ENCODE results near the gene SYNGAP1. TPM values are rescaled to one million over a fixed set of nuclear protein-coding genes. Genes with fewer than 3 reads are reported as not detected.

Gene SYNGAP1
- total RNA-seq, 1 donor from 2014 or later: 56.6 TPM

- H3K27me3 Mint-ChIP-seq (ENCODE audit: insufficient read depth): no peaks in the 10 kb centered on the region
- DNase-seq (ENCODE audit: low spot score): no peak
- intact Hi-C loops (cut with micrococcal nuclease): loop anchor here (5.0 kb wide), 2 partner anchors 156 to 194 kb away; partner anchors contain the start of genes ITPR3, RPS18 and VPS52
- H3K36me3 Mint-ChIP-seq (ENCODE audit: low read depth): peaks cover 18% of the 10 kb centered on the region
- peaks cover 79% of the 10 kb centered on the region for H3K4me1 Mint-ChIP-seq (ENCODE audit: low read depth)
- no peaks in the 10 kb centered on the region for H3K9me3 Mint-ChIP-seq
- peak overlapping the region; percentile 88 for H3K27ac Mint-ChIP-seq
- peak overlapping the region; percentile 89 for H3K4me3 Mint-ChIP-seq
Measured at GRCh38 chr6:33428224-33428965, 8.5 kb downstream of the SYNGAP1 start.

DNA sequence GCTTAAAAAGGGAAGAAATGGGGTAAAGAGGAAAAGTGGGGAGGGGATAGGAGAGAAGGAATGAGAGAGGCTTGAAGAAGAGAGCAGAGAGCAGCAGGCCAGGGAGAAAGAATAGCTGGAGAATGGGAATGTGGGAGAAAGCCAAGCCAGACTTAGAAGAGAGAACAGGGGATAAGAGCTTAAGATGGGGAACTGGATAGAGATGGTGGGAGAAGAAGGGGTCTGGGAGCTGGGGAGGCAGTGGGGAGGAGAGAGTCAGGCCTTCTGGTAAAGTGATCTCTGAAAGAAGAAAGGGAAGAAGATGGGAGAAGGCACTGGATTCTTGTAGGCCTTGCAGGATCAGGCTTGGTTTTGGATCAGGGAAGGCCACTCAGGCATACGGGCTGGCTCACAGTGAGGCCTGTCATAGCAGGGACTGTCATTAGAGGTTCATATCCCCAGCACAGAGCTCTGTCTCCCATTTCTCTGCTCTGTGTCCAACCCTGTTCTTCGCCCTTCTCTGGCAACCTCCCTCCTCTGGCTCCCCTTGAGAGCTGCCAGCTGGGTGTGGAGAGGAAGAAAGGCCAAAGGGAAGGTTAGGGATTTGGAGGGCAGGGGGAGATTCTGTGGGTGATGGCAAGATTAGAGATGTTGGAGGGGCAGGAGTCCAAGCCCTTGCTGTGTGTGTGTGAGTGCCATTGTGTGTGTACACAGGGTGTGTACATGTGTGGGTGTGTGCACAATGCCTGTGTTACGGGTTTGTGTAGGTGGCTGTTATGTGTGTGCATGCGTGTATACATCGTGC is 9.3 kb downstream of the SYNGAP1 start:
- Mint-ChIP-seq H3K27ac (peak overlapping the region; percentile 88), H3K4me3 (peak overlapping the region; percentile 89), H3K36me3 (ENCODE audit: low read depth) (peaks cover 15% of the 10 kb centered on the region), H3K27me3 (ENCODE audit: insufficient read depth) (no peaks in the 10 kb centered on the region), H3K9me3 (no peaks in the 10 kb centered on the region), H3K4me1 (ENCODE audit: low read depth) (peaks cover 72% of the 10 kb centered on the region)
- DNase-seq (ENCODE audit: low spot score): no peak
- intact Hi-C loops (cut with micrococcal nuclease): loop anchor here (5.0 kb wide), 2 partner anchors 157 to 193 kb away; partner anchors contain the start of genes ITPR3, RPS18 and VPS52

- Mint-ChIP-seq H3K4me1 (ENCODE audit: low read depth) (peaks cover 66% of the 10 kb centered on the region), H3K4me3 (peak overlapping the region; percentile 89), H3K36me3 (ENCODE audit: low read depth) (peaks cover 11% of the 10 kb centered on the region), H3K27me3 (ENCODE audit: insufficient read depth) (no peaks in the 10 kb centered on the region), H3K9me3 (no peaks in the 10 kb centered on the region), H3K27ac (peak overlapping the region; percentile 88)
- DNase-seq (ENCODE audit: low spot score): no peak
- intact Hi-C loops (cut with micrococcal nuclease): loop anchor here (2.0 to 5.0 kb wide), 3 partner anchors 13 to 193 kb away; partner anchors contain the start of genes ITPR3, RPS18 and VPS52
Measured at GRCh38 chr6:33429750-33430052, 9.8 kb downstream of the SYNGAP1 start.

- intact Hi-C loops (cut with micrococcal nuclease): loop anchor here (2.0 kb wide), 1 partner anchor 14 kb away; no protein-coding TSS in a partner anchor
Measured at GRCh38 chr6:33430334-33430733, 10.5 kb downstream of the SYNGAP1 start.

DNA sequence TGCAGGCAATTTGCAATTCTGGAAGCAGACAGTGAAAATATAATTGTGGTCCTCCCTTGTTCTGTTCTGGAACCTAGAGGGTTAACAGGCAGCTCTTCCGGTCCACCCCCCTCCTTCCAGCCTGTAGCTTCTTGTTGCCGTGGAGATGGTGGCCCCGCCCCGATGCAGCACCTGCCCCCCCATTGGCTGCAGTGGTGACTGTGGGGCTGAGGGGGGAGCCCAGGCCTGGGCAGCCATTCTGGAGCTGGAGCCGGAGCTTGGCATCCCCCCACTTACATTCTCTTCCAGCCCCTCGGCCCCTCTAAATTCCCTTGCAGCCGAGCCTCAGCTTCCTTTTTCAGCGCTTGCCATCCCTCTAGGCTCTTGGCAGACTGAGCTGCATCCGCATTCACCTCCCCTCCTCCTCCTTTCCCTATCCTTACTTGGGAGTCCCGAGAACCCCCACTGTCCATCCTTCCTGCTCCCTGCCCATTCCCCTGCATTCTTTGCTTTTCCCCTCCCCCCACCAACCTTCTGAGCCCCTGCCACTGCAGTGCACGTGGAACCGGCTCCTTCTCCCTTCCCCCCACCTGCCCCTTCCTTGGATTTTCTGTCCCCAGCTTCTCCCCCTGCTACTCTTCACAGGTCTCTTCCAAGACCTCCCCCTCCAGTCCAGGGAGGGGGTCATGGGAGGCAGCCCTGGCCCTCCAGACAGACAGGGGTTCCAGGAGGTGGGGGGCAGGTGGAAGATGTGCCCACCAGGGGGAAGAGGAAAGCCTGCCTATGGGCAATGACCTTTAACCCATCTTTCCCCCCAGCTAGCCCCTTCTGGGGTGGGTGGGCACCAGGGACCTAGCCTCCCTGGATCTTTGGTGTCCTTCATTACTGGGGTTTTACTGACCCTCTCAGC is 11.4 kb downstream of the SYNGAP1 start:
- peak overlapping the region; percentile 88 for H3K27ac Mint-ChIP-seq

More at GRCh38 chr6:33430334-33430733, 10.5 kb downstream of the SYNGAP1 start:
- H3K4me1 Mint-ChIP-seq (ENCODE audit: low read depth): peaks cover 60% of the 10 kb centered on the region
- no peak for DNase-seq (ENCODE audit: low spot score)
- H3K27me3 Mint-ChIP-seq (ENCODE audit: insufficient read depth): no peaks in the 10 kb centered on the region
- H3K4me3 Mint-ChIP-seq: peak overlapping the region; percentile 89
- peak overlapping the region; percentile 88 for H3K27ac Mint-ChIP-seq
- H3K36me3 Mint-ChIP-seq (ENCODE audit: low read depth): peaks cover 14% of the 10 kb centered on the region
- no peaks in the 10 kb centered on the region for H3K9me3 Mint-ChIP-seq

DNA sequence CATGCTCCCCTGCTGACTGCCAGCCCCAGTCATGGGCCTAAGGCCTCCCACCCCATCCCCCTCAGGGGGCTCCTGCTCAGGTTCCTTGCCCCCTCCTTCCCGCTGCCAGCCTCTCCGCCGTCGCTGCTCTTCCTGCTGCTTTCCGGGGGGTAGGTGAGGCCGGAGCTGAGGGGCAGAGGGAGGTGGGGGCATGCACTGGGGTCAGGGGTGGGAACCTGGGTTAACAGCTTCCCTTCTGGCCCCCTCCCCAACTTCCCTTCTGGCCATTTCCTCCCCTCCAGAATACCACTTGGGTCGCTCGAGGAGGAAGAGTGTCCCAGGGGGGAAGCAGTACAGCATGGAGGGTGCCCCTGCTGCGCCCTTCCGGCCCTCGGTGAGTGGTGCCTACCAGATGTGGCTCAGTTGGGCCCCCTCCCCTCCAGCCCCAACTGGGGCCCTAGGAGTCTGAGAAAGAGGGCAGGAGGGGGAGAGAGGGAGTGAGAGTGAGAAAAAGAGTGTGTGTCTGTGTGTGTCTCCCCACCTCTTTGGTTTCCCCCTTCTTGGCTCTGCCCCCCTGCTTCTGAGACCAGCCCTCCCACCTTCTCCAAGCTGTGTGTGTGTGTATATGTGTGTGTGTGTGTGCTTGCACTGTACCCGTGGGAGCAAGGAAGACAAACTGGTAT is 12.1 kb downstream of the SYNGAP1 start:
- H3K27ac Mint-ChIP-seq: peak overlapping the region; percentile 8
- H3K9me3 Mint-ChIP-seq: no peaks in the 10 kb centered on the region
- H3K4me3 Mint-ChIP-seq: no peak overlapping the region
- DNase-seq (ENCODE audit: low spot score): no peak
- H3K36me3 Mint-ChIP-seq (ENCODE audit: low read depth): peaks cover 23% of the 10 kb centered on the region
- peaks cover 49% of the 10 kb centered on the region for H3K4me1 Mint-ChIP-seq (ENCODE audit: low read depth)
- no peaks in the 10 kb centered on the region for H3K27me3 Mint-ChIP-seq (ENCODE audit: insufficient read depth)
- intact Hi-C loops (cut with micrococcal nuclease): loop anchor here (1.0 to 2.0 kb wide), 2 partner anchors 15 to 22 kb away; partner anchors contain the start of gene ZBTB9

More for the DNA sequence above, 11.4 kb downstream of the SYNGAP1 start:
- no peaks in the 10 kb centered on the region for H3K9me3 Mint-ChIP-seq
- no peaks in the 10 kb centered on the region for H3K27me3 Mint-ChIP-seq (ENCODE audit: insufficient read depth)
- intact Hi-C loops (cut with micrococcal nuclease): loop anchor here (1.0 to 2.0 kb wide), 2 partner anchors 14 to 23 kb away; partner anchors contain the start of gene ZBTB9
- peaks cover 20% of the 10 kb centered on the region for H3K36me3 Mint-ChIP-seq (ENCODE audit: low read depth)
- H3K4me1 Mint-ChIP-seq (ENCODE audit: low read depth): peaks cover 55% of the 10 kb centered on the region
- H3K4me3 Mint-ChIP-seq: peak overlapping the region; percentile 89
- DNase-seq (ENCODE audit: low spot score): peak; percentile 75

GRCh38 chr6:33432546-33432945 is 12.7 kb downstream of the SYNGAP1 start:
- H3K27ac Mint-ChIP-seq: peak overlapping the region; percentile 24
- H3K27me3 Mint-ChIP-seq (ENCODE audit: insufficient read depth): no peaks in the 10 kb centered on the region
- H3K9me3 Mint-ChIP-seq: no peaks in the 10 kb centered on the region
- peaks cover 44% of the 10 kb centered on the region for H3K4me1 Mint-ChIP-seq (ENCODE audit: low read depth)
- peaks cover 27% of the 10 kb centered on the region for H3K36me3 Mint-ChIP-seq (ENCODE audit: low read depth)
- DNase-seq (ENCODE audit: low spot score): no peak
- intact Hi-C loops (cut with micrococcal nuclease): no loop called here
- H3K4me3 Mint-ChIP-seq: no peak overlapping the region

GRCh38 chr6:33433001-33433543 is 13.2 kb downstream of the SYNGAP1 start:
- intact Hi-C loops (cut with micrococcal nuclease): no loop called here
- Mint-ChIP-seq H3K4me1 (ENCODE audit: low read depth) (peaks cover 44% of the 10 kb centered on the region), H3K4me3 (no peak overlapping the region), H3K27me3 (ENCODE audit: insufficient read depth) (no peaks in the 10 kb centered on the region), H3K9me3 (no peaks in the 10 kb centered on the region), H3K27ac (peak overlapping the region; percentile 24), H3K36me3 (ENCODE audit: low read depth) (peaks cover 28% of the 10 kb centered on the region)
- DNase-seq (ENCODE audit: low spot score): no peak

GRCh38 chr6:33433544-33434191 is 13.8 kb downstream of the SYNGAP1 start:
- H3K4me1 Mint-ChIP-seq (ENCODE audit: low read depth): peaks cover 39% of the 10 kb centered on the region
- no peak overlapping the region for H3K27ac Mint-ChIP-seq

DNA sequence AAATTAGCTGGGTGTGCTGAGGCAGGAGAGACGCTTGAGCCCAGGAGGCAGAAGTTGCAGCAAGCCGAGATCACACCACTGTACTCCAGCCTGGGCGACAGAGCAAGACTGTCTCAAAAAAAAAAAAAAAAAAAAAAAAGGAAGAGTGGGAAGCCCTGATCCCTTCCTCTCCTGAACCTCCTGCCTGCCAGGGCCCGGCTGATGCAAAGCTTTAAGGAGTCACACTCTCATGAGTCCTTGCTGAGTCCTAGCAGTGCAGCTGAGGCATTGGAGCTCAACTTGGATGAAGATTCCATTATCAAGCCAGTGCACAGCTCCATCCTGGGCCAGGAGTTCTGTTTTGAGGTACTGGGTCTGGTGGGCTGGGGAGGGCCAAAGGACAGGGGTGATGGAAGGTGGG is 15.1 kb downstream of the SYNGAP1 start:
- no peaks in the 10 kb centered on the region for H3K9me3 Mint-ChIP-seq
- H3K27ac Mint-ChIP-seq: no peak overlapping the region
- peaks cover 26% of the 10 kb centered on the region for H3K4me1 Mint-ChIP-seq (ENCODE audit: low read depth)
- DNase-seq (ENCODE audit: low spot score): no peak
- H3K36me3 Mint-ChIP-seq (ENCODE audit: low read depth): peaks cover 37% of the 10 kb centered on the region
- intact Hi-C loops (cut with micrococcal nuclease): no loop called here
- H3K4me3 Mint-ChIP-seq: no peak overlapping the region
- H3K27me3 Mint-ChIP-seq (ENCODE audit: insufficient read depth): no peaks in the 10 kb centered on the region

More at GRCh38 chr6:33433544-33434191, 13.8 kb downstream of the SYNGAP1 start:
- no peak for DNase-seq (ENCODE audit: low spot score)
- peaks cover 32% of the 10 kb centered on the region for H3K36me3 Mint-ChIP-seq (ENCODE audit: low read depth)
- no peak overlapping the region for H3K4me3 Mint-ChIP-seq
- H3K27me3 Mint-ChIP-seq (ENCODE audit: insufficient read depth): no peaks in the 10 kb centered on the region
- H3K9me3 Mint-ChIP-seq: no peaks in the 10 kb centered on the region
- intact Hi-C loops (cut with micrococcal nuclease): no loop called here

DNA sequence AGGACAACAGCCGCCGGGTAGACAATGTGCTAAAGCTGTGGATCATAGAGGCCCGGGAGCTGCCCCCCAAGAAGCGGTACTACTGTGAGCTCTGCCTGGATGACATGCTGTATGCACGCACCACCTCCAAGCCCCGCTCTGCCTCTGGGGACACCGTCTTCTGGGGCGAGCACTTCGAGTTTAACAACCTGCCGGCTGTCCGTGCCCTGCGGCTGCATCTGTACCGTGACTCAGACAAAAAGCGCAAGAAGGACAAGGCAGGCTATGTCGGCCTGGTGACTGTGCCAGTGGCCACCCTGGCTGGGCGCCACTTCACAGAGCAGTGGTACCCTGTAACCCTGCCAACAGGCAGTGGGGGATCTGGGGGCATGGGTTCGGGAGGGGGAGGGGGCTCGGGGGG is 17.8 kb downstream of the SYNGAP1 start:
- peaks cover 5% of the 10 kb centered on the region for H3K4me1 Mint-ChIP-seq (ENCODE audit: low read depth)
- intact Hi-C loops (cut with micrococcal nuclease): no loop called here
- H3K27me3 Mint-ChIP-seq (ENCODE audit: insufficient read depth): no peaks in the 10 kb centered on the region
- peaks cover 49% of the 10 kb centered on the region for H3K36me3 Mint-ChIP-seq (ENCODE audit: low read depth)
- no peak overlapping the region for H3K4me3 Mint-ChIP-seq
- DNase-seq (ENCODE audit: low spot score): no peak
- no peaks in the 10 kb centered on the region for H3K9me3 Mint-ChIP-seq
- H3K27ac Mint-ChIP-seq: no peak overlapping the region

All from activated T-helper 1 cell treated with anti-CD3 and anti-CD28 coated beads, Interleukin-12 subunit alpha, Interleukin-12 subunit beta, Interleukin-2, Interleukin-4 antibody, amounts not matched to agents 30 ng/mL and 10 ng/mL and 1 ng/mL, durations not matched to agents 14 hours and 24 hours and 36 hours (primary cell).